ENCODE measurements around the gene LTBR.

Gene LTBR

DNA sequence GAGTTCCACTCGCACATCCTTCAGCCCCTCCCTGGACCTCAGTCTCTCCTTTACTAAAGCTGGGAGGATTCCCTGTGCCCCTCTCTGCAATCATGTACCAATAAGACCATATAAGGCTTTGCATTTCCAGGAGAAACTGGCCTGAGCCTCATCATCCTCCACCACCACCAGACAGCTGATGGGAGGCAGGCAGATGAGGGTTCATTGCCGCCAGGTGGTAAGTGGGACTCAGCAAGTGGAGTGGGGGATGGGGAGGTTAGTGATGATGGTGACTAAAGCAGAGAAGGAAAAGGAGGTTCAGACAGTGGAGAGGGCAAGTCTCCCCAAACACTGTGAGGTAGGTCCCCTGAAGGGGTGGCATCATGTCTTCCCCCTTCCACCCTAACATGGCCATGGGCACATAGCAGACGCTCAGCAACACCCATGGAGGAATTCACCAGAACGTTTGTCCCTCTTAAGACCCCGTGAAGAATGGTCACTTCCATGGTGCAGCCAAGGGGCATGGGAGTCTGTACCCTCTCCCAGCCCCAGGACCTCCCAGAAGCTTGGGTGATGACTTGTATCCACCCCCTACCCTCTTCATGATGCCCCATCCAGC, 37.6 kb upstream of the LTBR start:
- DNase-seq (ENCODE audit: low read depth in 2 of 2), result no peak

DNA sequence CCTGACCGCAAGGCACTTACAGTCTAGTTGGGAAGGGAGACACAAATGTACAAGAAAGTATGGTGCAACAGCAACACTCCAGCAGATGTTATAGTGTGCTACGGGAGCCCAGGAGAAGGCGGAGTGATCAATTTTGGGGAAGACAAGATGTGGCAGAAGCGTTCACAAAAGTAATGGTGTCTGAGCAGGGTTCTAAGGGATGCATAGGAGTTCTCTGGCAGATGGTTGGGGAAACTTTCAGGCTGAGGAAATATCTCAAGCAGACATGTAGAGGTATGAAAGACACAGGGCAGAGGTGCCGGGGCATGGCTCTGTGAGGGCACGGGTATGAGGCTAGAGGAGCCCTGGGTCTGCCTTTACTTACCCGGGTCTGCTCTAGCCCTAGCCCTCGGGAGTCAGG, 37.0 kb upstream of the LTBR start:
- no peak for DNase-seq (ENCODE audit: low read depth in 2 of 2)

DNA sequence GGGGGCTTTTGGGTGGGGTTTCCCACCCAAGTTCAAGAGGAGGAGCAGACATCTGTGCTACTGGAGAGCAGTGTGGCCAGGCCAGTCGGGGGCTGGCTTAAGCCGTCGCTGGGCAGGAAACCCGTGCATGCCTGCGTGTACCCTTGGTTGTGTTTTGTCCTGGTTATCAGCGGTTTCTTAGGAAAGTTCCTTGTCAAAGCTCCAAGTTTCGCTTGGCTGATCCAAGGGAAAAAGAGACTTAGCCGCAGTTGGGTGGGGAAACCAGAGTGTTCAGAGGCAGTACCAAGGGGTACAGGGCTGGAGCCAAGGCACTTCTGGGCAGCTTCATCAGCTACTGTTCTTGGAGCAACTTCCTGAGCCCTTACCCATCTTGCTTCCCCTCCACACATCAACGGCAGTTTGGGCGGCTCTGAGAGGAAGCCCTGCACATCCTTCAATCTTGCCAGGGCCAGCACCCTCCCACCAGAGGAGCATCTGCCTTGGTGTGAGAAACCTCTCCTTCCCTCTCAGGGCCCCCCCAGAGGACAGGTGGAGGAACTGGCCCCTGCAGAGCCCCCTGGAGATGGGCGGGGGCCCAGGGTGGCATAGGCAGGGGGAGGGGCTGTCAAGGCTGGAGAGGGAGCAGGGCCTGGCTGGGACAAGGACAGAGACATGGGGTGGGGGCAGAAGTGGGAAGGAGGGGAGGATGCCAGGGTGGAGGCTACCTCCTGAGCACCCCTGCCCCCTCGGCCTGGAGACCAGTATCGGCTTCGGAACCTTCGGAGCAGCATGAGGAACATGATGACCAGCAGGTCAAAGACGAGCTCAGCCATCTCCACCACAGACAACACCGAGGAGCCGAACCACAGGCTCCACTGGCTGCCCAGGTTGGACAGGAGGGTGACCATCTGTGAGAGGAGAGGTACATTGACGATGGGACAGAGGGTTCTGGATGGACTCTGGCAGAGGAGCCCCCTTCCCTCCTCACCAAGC, 36.3 kb upstream of the LTBR start:
- DNase-seq (ENCODE audit: low read depth in 2 of 2), result no peak

DNA sequence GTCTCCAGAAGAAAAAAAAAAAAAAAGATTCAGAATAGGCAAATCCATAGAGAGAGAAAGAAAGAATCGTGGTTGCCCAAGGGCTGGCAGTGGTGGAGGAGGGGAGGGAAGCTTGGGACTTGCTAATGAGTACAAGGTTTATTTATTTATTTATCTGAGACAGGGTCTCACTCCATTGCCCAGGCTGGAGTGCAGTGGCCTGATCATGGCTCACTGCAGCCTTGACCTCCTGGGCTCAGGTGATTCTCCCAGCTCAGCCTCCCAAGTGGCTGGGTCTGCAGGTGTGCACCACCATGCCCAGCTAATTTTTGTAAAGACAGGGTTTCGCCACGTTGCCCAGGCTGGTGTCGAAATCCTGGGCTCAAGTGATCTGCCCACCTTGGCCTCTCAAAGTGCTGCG, 32.3 kb upstream of the LTBR start:
- no peak for DNase-seq (ENCODE audit: low read depth in 2 of 2)

DNA sequence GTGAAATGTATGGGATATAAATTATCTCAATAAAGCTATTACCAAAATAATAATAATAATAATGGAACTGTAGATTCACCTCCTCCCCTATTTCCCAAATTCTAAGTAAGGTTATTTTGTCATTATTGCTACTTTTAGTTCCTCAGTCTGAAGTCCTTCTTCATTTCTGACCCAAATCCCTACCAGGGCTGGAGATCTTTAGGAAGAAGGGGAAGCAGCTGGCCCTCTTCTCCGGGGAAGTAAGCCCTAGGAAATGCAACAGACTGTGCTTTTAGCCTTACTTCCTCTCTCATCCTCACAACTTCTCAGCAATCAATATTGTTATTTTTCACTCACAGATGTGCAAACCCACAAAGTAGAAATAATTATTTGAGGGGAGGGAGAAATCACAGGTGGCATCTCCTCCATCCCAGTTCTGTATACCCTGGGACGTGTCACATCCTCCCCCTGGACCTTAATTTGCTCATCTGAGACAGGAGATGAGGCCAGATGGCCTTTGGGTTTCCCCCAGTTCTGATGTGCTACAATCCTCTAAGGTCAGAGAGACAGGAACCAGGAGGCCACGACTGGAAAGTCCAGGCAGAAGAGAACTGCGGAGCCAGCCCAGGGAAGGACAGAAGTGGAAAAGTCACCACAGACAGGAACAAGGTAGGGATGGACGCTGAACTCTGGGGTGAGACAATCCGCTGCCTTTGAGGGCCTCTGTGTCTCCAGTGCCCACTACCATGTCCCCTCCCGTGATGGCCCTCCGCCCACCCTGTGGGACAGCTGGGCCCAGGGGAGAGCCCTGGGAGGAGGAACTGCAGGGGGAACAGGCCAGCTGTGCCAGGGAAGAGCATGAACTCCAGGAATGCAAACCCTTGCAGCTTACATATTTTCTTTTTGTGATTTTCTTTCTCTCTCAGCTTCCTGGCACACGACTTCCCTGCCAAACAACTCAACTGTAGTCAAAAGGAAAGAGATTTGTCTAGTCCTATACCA, 31.5 kb upstream of the LTBR start:
- no peak for DNase-seq (ENCODE audit: low read depth in 2 of 2)

DNA sequence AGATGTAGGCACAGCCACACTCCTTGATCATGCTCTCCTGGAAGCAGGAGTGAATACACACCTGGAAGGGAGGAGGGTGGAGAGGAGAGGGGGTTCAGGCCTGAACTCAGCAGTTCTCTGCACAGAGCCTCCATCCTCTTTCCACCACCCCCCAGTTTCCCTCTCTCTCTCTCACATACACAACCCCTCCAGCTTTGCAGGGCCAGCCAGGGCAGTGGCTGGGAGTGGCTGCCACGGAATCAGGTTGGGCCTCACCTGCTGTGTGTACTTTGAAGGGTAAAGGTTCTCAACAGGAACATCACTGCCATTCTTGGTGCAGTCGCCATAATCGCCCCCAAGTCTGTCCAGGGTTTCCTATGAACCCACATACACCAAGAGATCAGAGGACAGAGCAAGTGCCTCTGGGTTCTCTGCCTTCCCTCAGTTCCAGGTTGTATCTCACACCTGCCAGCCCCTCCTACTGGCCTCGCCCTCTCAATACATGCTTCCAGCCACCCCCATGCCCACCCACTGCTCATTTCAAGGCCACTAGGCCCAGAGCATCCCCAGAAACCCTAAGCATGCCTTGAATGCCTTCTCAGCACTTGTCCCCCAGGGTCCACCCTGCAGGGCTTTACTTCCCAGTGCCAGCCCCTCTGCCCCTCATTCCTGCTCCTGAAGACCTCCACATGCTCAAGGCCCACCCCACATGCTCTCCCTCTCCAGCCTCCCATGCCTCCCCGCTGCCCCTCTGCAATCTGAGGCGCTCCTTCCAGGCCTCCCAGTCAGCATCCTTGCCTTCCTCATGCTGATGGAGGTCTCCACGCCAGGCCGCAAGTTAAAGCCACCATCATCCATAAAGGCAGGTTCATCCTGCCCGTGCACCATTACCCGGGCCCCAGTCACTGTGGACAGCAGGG, 29.2 kb upstream of the LTBR start:
- DNase-seq (ENCODE audit: low read depth in 2 of 2), result no peak

DNA sequence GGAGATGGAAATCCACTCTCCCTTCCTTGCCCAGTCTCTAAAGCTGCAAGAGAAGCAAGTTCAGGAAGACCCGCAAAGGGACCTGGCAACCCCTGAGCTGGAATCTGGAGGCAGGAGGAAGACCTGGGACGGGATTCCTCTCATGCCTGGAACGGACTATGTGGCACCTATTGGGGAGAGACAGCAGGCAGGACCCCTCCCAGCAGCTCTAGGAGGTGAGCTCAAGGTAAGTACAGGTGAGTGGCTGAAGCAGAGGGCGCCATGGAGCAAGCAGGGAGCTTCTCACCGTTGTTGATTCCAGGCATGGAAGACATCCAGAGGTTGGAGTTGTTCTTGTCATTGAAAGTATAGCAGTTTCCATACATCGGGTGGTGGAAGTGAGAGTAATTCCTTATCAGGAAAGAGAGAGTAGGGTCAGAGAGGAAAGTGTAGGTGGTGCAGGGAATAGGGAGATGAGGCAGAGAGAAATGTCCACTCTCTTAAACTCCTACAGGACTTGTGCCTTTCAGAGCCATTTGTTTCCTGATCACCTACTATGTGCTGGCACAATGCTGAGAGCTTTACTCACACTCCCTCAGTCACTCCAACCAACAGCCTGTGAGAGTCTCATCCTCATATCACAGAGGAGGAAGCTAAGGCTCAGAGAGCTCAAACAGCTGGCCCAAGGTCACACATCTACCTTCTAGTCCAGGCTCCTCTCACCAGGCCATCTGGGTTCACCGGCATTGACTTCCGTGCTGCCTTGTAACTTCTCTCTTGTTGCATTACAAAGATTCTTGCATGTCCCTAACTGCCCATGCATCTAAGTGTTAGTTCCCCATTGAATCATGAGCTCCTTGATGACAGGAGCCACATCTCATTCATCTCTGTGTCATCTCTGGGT, 28.2 kb upstream of the LTBR start:
- no peak for DNase-seq (ENCODE audit: low read depth in 2 of 2)

DNA sequence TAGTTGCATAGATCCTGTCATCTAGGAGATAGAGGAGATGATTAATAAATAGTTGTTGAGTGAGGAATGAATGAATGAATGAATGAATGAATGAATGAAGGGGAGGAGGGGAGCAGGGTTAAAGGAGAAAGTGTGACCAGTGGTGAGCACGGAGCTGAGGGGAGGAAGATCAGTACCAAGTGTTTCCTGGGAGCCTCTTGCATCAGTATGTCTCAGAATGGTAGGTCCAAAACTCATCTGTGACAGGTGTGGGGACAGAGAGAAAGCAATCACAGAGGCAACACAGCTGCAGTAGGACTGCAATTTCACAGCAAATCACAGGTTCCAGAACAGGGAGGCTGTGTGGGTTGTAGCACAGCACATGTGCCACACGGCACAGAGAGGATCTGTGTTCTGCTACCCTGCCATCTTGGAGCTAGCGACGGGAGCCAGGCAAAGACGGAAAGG, 27.6 kb upstream of the LTBR start:
- DNase-seq (ENCODE audit: low read depth in 2 of 2), result no peak

DNA sequence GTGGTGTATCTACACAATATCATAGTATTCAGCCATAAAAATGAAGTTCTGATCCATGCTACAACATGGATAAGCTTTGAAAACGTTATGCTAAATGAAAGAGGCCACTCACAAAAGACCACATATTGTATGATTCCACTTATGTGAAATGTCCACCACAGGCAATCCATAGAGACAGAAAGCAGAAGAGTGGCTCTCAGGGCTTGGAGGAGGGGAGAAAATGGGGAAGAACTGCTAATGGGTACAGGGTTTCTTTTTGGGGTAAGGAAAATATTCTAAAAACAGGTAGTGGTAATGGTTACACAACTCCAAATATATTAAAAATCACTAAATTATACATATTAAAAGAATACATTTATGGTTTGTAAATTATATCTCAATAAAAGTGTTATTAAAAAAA, 25.1 kb upstream of the LTBR start:
- DNase-seq (ENCODE audit: low read depth in 2 of 2), result no peak

DNA sequence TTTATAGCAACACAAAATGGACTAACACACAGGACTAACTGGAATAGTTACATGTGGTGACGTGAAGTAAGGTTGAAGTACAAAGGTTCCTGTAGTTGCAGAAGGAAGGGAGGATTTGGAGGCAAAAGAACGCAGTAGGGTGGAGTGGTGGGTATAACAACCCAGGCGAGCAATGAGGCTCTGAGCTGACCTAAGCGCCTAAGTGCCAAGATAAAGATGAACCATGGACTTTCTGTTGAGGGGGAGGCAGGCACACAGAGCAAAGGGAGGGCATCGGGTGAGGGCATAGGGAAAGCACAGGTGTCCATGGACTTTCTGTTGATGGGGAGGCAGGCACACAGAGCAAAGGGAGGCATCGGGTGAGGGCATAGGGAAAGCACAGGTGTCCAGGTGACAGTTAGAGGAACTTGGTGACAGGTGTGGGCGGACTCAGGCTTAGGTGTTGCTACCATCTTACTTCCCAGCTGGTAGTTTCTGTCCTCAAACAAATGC, 23.8 kb upstream of the LTBR start:
- no peak for DNase-seq (ENCODE audit: low read depth in 2 of 2)

DNA sequence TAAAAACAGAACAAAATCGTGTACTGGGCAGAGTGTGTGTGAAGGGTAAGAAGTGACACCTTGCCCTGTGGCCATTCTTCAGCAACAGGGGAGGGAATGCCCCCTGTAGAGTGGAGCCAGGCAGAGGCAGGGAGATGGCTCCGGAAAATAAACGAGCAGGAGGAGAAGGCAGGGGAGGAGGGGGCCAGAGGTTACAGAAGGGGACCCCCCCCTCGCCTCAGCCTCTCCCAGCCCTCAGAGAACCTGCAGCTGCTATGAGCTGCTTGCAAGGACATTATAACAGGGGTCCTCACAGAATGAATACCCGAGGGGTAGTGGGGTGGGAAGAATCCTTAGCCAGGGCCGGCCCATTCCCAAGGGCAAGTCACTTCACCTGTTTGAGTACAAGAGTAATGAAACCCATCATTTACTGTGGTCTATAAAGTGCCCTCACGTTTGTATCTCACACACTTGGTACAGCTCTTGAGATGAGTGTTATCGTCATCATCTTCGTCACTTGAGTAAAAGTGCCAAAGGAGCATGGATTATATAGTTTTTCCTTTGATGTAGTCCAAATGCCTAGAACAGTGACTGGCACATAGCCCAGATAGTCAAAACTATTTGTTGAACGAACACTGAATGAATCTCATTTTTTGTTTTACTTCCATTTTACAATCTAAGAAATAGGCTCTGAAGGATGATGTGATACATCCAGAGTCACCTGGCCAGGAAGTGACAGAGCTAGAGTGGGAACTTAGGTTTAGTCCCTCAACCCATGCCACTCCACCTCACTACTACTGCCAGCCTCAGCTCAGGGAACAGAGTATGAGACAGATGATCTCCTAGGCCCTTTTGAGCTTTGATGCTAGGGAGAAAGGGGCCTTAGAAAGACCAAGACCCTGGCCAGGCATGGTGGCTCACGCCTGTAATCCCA, 23.1 kb upstream of the LTBR start:
- no peak for DNase-seq (ENCODE audit: low read depth in 2 of 2)

DNA sequence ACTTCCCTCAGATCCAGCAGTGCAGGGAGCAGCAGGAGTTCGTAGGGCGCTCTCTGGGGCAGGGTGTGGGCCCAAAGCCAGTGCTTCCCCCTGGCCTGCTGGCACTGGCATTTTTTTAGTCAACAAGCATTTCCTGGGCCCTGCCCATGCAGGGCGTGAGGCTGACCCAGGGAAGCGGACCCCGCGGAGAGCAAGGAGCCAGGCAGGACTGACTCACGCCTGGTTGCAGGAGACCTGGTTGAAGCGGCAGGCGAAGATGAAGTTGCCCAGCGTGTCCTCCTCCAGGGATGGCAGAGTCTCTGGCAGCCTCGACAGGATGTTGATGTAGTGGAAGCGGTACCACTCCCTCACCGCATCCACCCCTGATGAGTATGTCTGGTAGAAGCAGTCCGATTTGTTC, 22.1 kb upstream of the LTBR start:
- DNase-seq (ENCODE audit: low read depth in 2 of 2), result no peak

DNA sequence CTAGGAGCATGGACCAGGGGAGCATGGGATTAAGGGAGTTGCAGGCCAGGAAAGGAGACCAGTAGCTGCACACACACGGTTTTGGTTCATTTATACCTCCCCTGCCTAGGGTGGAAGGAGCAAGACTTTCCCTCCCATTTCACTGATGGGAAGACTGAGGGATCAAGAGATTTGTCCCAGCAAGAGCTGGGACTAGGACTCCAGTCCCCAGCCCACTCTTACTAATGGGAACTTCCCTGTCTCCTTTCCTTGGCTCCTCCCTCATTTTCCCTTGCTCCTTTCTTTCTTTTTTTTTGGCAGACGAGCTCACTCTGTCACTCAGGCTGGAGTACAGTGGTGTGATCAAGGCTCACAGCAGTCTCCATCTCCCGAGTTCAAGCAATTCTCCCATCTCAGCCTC, 21.6 kb upstream of the LTBR start:
- DNase-seq (ENCODE audit: low read depth in 2 of 2), result no peak

DNA sequence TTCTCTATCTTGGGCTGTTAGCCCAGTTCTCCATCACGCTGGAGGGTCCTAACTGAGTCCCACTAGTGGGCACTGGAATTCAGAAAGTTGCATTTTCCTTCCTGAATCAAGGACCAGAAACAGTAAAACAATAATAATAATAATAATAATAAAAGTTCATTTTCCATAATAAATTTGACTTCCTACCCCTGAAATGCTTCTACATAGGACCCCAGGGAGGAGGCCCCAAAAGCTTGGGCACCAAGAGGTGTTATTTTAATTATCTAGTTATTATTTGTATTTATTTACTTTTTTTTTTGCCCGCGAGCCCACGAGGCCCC, 21.0 kb upstream of the LTBR start:
- no peak for DNase-seq (ENCODE audit: low read depth in 2 of 2)

DNA sequence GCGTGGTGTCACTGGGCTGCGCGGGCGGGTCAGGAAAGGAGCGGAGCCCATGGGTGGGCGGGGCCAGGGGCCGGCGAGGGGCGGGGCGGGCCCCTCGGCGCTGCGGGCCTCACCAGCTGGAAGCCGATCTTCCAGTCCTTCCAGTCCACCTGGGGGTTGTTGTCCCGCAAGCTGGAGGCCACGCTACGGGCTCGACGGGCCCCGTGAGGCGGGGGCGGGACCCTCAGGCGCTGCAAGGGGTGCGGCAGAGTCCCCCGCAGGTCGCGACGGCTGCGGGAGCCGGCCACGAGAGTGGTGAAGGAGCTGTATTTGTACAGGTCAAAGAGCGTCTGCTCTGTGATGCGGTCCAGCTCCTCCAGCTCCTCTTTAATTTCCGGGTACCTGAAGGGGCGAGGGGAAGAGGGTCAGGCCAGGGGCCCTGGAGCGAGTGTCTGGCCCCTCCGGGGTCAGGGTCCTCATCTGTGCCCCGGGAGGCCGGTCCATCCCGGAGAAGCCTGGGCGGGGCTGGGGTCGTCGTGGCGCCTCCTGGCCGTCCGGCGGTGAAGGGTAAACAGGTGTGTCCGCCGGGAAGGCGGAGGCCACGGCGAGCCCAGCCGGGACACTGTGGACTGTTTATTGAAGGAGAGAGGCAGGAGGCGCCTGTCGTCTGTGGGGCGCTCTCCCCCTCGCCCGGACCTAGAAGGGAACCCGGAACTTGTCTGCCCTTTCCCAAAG, 20.5 kb upstream of the LTBR start:
- DNase-seq (ENCODE audit: low read depth in 2 of 2), result peak; percentile 44 to 45

DNA sequence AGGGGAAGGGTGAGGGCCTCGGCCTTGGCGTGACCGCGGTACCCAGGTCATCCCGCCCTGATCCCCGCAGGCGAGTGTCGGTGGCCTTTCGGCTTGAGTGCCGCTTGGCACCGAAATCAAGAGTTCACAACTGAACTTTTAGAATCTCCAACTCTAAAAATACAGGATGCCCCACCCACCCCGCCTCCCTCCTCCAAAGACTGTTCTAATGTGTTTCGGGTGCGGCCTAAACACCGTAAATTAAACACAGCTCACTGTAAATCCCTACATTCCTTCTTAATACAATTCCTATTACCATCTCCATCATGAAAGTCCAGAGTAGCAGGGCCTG, 20.0 kb upstream of the LTBR start:
- no peak for DNase-seq (ENCODE audit: low read depth in 2 of 2)

DNA sequence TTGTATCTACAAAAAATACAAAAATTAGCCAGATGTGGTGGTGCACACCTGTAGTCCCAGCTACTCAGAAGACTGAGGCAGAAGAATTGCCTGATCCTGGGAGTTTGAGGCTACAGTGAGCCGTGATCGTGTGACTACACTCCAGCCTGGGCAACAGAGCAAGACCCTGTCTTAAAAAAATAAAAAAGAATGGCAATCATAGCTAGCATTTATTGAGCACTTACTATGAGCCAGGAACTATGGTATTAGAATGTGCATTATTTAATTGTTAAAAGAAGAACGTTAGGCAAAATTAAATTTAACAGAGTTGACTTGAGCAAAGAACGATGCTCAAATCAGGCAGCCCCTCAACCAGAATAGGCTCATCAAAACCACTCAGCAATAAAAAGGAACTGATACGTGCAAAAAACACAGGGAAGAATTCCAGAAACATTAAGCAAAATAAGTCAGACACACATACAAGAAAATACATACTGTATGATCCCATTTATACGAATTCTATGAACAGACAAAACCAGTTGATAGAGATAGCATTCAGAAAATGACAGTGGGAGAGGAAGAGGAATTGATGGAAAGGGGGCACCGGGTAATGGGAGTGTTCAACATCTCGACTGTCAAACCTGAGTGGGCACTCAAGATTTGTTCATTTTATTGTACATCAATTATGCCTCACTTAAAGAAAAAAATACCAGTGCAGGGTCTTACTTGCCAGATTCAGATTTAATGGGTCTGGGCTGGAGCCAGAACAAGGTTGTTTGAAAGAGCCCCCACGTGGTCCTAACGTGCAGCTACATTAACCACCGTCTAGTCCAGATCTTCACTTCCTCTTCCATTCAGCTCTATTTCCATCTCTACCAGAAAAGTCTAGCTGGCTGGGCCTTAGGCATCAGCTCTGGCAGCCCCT, 16.6 kb upstream of the LTBR start:
- no peak for DNase-seq (ENCODE audit: low read depth in 2 of 2)

All from stimulated activated CD8-positive, alpha-beta memory T cell treated with anti-CD3 and anti-CD28 coated beads, Interleukin-7, amount 100 ng/mL, for 1 hour (primary cell).